NCI-H2107 treated with DMSO at 0.1 percent for 48 hours (cell line): Measurements from ENCODE around the gene NLGN1.

ENCODE experiments used
- DNase-seq: peaks from one replicate; lab custom pipeline; 2025; ENCODE audit not compliant: unreplicated experiment; lab: John Stamatoyannopoulos, UW

NLGN1 gene

DNA sequence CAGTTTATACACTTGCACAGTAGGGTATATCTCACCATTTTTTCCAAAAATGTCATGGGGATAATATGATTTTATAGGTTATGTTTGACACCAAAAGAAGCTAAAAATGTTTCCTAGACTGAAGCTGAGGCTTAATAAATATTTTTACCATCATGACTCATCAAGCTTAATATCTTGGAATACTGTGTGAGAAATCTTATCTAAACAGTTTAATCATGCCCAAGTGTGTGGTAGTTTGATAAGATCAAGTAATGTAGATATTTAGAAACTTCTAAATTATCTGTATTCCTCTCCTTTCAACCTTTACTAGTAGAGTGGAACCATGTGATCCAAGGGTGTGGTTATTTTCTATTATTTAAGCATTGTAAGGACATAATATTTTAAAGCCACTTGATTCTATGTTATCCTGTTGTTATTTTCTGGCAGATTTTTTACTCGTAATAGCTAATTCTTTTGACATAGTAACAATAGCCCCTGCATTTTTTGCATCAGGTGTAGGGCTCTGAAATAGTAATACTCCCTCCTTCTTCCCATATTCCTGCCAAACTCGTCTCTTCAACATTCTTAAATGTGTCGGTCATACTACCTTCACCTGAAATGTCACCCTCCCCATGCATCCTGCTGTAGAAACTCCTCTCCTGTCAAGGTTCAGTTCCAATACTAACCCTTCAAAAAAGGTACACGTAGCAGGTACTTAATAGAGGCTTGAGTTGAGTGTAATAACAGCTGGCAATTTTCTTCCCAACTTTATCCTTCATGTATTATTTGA is 729.6 kb downstream of the NLGN1 start:
- no peak for DNase-seq

DNA sequence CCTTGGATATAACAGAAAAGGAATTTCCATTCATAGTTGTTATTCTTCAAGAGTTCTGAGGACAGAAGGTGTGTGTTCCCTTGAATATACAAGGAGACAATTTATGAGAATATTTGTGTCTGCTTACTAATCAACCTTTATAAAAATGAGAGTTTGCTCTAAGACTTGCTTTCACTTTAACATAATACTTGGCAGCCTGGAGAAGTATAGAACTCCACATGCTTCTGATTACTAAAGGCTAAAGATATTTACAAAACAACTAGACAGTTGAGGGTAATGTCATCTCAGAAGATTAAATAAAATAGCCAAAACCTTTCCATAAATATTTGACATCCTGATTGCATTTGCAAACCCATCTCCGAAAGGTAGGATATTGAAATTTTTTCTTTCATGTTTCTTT is 734.5 kb downstream of the NLGN1 start:
- DNase-seq: no peak

DNA sequence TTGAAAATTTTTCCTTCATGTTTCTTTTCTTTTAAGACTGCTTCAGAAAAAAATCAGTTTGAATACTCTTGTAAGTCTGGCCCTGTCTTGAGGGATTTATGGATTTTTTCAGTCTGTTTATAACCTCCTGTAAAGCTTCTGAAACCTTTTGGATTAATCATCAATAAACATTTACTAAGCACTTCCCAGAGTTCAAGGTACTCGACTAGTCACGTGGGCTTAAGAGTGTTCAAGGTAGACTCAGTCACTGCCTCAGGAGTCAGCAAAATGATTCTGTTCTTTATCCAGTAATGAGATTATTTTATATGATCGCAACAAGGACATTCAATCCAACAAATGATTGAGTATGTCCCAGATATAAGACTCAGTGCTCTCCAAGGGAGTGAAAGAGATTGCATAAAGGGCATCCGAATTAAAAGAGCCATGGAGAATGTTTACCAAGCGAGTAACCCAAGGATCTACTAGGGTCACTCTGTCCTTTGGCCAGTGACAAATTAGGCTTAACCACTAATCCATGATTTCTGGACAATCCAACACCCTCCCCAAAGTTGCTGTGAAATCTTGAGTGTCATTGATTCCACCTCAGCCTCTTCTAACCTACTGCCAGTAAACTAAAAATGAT is 735.0 kb downstream of the NLGN1 start:
- DNase-seq: no peak

DNA sequence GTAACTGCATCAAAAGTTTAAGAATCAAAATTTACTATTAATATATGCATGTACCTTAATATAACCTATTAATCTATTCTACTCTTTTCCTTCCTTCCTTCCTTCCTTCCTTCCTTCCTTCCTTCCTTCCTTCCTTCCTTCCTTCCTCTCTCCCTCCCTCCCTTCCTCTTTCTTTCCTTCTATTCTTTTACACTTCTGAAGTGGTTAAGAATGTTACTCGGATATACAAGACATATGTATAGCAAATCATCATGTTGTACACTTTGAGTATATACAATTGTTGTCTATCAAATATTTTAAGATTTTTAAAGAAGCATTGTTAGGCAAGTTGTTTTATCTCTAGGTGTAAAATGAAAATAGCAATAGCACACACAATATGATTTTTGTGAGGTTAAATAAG is 748.5 kb downstream of the NLGN1 start:
- DNase-seq: no peak

DNA sequence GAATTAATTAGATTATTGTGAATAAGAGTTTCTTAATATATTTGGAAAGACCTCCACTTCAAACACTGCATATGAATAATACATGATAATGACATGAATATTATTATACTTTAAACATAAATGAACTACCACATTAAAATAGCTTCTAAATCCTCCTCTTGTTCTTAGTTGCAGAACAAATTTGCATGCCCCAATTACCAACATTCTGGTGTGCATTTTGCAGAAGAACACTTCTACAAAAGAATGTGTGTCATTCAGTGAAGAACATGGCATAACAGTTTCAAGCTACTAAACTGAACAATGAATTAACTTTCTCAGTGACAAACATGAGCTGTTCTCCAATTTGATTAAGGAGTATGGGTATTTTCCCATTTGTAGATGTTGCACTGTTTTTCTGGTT is 750.3 kb downstream of the NLGN1 start:
- no peak for DNase-seq

DNA sequence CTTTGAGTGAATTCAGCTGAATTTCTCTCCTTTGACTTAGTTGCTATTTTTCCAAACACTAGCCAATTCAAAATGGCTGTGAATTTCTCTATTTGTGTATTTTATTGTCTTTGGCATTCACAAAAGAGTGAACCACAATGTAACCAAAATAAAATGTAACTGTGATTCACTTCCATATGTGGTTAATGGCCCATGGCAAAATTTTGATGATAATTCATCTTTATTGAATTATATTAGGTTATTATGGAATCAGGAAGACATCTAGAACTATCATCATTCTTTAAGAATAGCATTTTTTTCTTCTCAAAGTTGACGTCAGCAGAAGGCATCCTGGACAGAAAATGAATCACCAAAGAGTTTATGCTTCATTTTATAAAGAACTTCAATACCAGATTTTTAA is 756.3 kb downstream of the NLGN1 start:
- DNase-seq: no peak

DNA sequence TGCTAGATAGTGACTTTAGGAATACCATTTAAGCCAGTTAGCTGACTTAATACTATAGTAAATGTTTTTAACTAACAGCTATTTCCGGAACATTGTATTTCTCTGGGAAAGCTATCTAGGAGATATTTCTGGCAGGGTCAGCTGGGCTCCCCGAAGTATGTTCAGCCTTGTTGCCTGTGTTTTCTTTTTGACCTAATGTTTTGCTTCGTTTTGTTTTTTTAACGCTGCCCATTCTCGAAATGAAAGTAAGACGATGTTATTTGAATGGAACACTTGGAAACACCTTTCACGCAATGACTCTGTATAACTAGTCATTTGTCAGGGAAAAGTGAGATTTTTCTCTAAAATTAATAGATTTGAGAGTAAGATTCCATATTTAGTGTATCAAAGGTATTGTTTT is 758.7 kb downstream of the NLGN1 start:
- no peak for DNase-seq

DNA sequence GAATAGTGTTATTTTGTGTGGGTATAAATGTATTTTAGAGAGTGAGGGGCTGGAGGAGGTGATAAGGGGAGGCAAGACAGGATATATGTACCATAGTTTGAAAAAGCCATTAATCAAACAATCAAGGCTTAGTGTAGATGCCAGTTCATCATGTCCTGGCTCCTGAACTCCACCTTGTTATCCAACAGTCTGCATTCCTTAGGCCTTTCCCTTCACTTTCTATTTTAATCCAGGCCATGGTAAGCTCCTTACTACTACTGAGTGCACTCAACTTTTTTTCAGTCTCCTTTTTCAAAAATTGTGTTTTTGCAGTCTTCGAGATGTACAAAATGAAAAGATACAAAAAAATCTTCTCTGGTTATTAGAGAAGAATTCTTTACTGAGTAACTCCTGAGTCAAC is 761.1 kb downstream of the NLGN1 start:
- no peak for DNase-seq

DNA sequence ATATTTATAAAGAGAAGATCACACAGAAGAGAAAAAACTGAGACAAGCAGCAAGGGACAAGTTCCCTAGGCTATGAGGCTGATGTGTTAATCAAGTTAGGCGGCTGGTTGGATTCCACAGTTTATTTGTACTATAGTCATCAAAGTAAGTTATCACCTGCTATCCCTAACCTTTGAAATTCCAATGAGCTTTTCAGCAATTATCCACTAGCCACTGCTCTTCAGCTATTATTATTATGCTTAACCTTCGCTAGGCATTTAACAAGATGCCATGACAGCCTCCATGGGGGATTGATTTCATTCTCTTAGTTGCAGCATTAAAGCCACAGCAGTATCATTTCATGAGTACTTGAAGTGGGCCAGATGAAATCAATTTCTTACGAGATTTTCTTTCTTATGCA is 762.1 kb downstream of the NLGN1 start:
- DNase-seq: no peak

DNA sequence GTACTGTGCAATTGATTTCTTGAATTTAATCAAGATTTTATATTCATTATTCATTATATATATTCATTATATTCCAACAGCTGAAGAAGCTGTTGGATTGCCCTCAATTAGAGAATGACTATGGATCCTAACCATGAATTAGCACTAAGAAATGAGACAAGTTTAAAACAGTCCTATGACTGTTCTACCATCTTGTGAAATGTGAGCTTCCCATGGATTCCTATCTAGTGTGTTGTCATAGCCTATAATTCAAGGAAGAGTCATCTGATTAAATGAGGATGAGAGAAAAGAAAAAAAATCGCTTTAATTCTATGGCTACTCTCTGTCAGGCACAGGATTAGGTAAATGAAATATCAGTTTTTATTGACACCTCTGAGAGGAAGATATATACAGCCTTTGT is 765.0 kb downstream of the NLGN1 start:
- no peak for DNase-seq

DNA sequence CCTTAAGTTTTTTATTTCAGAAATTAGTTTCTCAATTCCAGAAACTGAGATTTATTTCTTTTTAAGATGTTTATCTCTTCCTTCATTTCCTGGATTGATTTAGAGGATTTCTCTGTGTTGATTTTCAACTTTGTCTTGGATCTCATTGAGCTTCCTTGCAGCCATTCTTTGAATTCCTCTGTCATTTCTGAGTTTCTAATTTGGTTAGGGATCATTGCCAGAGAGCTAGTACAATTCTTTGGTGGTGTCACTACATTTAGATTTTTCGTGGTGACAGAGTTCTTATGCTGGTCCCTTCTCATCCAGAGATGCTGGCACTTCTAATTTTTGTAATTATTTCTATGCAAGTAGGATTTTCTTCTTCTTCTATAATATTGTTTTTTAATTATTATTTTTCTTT is 770.5 kb downstream of the NLGN1 start:
- no peak for DNase-seq

DNA sequence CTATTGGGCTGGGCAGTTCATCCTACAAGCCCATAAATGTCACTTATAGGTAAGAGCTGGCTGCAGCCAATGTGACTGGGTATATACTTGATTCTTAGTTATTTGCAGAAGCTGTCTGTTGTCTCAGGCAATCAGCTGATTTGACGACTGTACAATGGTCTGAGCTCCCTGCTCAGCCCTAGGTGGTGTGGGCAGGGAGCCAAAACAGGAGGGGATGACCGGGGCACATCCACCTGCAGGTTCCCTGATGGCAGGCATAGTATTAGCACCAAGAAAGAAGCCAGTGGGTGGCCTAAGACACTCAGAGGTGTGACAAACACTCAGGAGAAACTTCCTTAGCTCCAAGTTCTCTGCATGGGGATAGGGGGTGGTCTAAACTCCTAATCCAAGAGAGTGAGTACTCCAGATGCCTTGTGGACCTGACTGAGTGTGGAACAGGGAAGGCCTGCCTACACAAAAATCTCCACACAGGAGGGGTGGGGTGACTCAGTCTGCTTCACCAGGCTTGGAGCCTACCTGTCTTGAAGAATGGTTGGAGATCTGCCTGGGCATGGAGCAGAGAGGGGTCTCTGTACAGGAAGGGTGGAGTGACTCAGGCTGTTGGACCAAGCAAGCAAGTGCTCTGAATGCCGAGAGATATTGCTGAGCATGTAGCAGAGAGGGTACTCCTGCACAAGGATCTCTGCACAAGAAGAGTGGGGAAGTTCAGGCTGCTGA is 771.2 kb downstream of the NLGN1 start:
- DNase-seq: no peak

DNA sequence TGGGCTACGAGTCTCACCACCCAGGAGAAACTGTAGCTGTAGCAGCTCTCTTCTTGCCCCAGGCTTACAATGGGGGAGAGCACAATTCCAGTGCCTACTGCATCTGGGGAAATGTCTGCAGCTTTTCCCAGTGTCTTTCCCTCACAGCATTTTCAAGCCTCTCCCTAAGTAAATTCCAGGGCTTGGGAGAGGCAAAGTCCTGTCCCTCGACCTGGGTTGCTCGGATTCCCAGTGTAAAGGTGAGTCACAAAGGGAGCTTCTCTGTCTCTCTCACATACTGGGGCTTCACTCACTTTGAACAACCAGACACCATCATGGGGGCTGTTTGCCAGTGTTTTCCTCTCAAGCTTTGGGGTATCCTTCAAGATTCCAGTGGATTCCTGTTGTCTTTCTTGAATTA is 772.2 kb downstream of the NLGN1 start:
- no peak for DNase-seq

DNA sequence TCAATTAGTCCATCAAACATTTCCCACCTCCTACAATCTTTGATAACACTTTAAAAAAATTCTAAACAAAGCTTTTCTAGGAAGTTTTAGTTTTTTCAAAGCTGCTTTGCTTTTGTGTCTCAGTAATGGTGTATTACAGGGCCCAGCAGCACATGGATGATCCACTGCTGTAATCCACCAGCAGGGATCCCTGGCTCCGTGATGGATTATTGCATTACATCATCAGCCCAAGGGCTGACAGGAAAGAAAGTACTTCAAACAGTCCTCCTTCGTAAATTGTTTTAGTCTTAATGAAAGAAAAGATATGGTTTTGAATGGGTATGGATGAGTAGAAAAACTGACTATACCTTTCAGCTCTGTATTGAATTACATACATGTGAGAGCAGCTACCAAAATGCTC is 772.7 kb downstream of the NLGN1 start:
- DNase-seq: no peak

DNA sequence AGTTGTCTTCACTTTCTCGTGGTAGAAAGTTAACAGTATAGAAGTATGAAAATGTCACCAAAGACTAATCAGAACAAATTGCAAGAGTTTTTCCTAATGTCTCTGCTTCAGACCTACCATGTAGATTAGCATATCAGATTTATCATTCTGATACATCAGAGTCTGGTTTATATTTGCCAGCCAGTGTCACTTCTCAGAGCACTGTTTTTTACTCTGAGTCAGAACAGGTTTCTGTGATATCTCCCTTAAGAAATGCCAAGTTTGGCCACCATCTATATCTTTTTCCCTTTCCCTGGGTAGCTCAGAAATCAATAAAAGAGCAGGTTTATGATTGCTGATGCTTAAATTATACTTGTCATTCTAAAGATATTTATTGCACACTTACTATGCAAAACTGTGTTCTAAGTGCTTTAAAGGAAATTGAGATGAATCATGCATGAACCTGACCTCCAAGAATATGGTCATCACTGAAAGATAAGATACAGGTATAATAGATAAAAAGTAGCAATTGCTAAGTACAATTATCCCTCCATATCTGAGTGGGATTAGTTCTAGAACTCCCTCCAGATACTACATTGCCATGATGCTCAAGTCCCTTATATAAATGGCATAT is 788.9 kb downstream of the NLGN1 start:
- DNase-seq: no peak

DNA sequence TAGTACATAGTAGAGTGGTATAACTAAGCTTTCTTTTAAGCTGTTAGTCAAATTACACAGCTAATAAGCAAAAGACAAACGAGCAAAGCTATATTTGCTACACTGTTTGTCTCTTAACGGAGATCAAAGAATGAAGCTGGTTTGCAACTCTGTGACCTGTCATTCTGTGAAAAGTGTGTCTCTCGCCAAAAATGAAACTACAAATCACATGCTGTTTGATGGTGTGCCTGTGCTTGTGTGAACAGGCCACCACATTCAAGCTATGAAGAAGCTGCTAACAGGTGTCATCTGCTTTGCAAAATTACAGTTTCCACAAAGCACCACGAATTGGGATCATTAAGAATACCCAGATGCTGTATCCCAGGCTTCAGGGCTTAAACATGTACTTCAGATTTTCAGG is 793.8 kb downstream of the NLGN1 start:
- DNase-seq: no peak

DNA sequence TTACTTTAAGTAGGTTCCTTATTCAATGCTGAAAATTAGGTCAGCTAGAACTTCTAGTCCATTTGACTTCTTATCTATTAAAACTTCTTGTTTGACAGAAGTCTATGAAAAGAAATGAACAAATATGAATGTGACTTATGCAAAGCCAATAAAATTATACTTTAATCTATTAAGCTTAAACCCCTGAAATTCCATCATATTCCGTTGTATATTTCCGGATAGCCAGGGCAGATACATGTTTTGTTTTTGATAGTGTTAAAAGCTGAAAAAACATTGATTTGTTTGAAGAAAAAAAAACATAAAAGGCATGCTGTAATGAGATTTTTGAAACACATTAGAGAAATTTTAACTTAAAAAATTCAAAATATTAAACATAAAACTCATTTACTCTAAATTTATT is 794.4 kb downstream of the NLGN1 start:
- DNase-seq: no peak

DNA sequence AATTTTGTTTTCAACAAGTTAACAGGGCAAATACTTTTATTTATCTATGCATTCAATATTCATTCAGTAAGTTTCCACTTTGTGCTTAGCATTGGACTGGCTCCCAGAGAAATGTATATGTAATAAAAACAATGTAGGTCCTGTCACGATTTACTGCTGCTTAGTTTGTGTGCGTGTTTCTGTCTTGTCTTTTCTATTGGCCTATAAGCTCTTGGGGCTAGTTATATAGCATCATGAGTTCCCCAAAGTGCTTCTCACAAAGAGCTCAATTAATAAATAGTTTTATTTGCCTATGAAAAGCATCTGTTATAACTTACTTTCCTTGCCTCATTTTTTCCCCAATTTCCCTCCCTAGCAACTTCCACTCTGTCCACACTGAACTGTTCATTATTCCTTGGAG is 794.9 kb downstream of the NLGN1 start:
- DNase-seq: no peak

DNA sequence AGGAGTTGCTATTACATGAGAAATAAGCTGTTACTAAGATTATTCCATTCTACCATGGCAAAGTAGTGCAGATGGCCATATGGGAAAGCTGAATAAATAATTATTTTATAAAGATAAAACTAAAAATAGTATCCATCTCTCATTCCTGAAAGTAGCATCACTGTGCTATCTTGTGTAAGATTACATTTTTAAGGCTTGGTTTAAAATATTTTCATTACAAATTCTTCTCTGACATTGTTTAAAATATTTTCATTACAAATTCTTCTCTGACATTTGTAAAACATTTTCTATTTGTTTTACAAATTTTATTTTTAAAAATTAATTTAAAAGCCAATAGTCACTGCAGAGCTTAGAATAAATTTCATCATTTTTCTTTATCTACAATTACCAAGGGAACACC is 796.1 kb downstream of the NLGN1 start:
- DNase-seq: no peak

DNA sequence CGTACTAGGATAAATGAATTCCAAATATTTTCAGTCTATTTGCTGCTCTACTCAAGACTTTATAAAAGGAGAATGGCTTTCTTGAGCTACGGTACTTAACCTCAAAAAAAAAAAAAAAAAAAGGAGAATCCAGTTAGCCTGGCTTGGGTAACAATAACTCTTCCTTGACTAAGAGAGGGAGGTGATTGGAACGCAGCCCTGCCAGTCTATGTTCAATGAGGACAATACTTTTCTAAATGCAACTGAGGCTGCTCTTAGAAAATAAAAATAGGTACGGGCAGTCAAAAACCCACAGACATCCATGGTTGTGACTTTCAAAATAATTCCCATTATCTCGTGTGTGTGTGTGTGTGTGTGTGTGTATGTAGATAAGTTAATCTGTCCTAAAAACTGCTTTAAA is 799.9 kb downstream of the NLGN1 start:
- no peak for DNase-seq

DNA sequence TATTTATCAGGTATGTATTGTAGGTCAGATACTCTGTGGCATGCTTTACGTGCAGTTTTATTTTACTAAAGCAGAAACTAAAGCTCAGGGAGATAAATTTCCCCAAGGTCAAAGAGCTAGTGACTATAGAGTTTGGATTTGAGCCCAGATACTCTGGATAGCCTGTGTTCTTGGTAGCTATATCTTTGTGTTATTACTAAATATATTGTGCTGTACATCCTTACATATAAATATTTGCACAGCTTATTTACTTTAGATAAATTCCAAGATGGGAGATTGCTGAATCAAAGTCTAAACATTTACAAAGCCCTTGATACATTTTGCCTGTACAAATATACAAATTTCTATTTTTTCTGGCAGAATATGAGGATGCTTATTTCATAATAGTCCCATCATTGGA is 800.7 kb downstream of the NLGN1 start:
- DNase-seq: no peak

DNA sequence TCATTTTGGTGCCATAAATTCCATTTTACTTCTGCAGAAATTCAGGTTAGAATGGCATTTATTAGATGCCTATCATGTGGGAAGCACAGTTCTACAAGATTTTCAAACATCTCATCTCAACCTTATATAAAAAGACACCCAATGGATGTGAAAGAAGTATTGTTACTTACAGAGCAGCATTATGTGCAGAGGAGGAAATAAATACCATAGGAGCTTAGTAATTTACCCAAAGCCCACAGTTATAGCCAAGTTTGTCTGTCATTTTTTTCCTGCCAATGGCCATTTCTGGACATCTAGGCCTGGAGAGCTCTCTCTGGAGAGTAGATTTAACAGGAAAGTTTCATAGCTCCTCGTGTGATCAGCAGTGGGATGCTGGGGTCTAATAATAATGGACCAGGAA is 802.2 kb downstream of the NLGN1 start:
- DNase-seq: no peak
